HCT116 (cell line): Measurements from ENCODE around the gene BPIFB6. TPM values are rescaled to one million over a fixed set of nuclear protein-coding genes. Genes with fewer than 3 reads are reported as not detected.

Experiments
- ATAC-seq: fragments of 200-7000 bp; cut with Tn5 transposase; 2 replicates; pipeline ENCODE4 v1.9.1; 2020; ENCODE audit warnings: mild to moderate bottlenecking, moderate library complexity
- BruUV-seq: library from RNA; stranded (reverse); fragments of 400-500 nt; replicated peaks from 2 replicates; lab custom pipeline; 2021; lab: Mats Ljungman, UMichigan
- CTCF ChIA-PET: fragments of 300-600 bp; sonication (Branson Sonifier 250); formaldehyde crosslinking; loops from one replicate; lab custom pipeline; 2021; ENCODE audit warnings: antibody characterized with exemption; lab: Charles Lee
- POLR2A ChIA-PET: fragments of 300-600, 350-600 bp; sonication (Branson Sonifier 250); formaldehyde crosslinking; loops from one replicate; lab custom pipeline; 2021; ENCODE audit warnings: antibody characterized with exemption; lab: Charles Lee
- RAD21 ChIA-PET, 2 experiments: fragments of 300-600 bp; sonication (Branson Sonifier 250); formaldehyde crosslinking; loops; one replicate each; lab custom pipeline; 2023; ENCODE audit warnings: low total read pairs in 2 of 2; ENCODE audit not compliant: uncharacterized antibody in 2 of 2, unreplicated experiment in 2 of 2, low non-redundant PET in 1 of 2; lab: Charles Lee
- DNase-seq: peaks from one replicate; pipeline ENCODE4 v3.0.0-alpha.2; 2010; ENCODE audit warnings: low read depth, low spot score
- H2AFZ ChIP-seq: fragments of 200-600 bp; shearing (Covaris generic), sonication (generic); 2 replicates; pipeline ENCODE4 v1.6.1; 2017; ENCODE audit warnings: low read depth, mixed run types, mixed read lengths, antibody characterized with exemption, low read length; ENCODE audit not compliant: poor library complexity, severe bottlenecking
- H3K27ac ChIP-seq: 2 replicates; pipeline ENCODE4 v1.5.1; 2012; ENCODE audit warnings: low read depth, low read length
- H3K27me3 ChIP-seq: fragments of 200-600 bp; sonication (generic); 2 replicates; pipeline ENCODE4 v1.6.1; 2016; ENCODE audit warnings: mixed run types, low read length, mixed read lengths; ENCODE audit not compliant: insufficient read depth
- H3K36me3 ChIP-seq, 2 experiments: fragments of 200-500 bp in 1 of 2; fragments of 200-600 bp in 1 of 2; sonication (Bioruptor generic) in 1 of 2; sonication (generic) in 1 of 2; 2 replicates each; pipeline versions ENCODE4 v1.5.1 to v1.6.1; 2014 to 2016; ENCODE audit warnings: low read length in 2 of 2, inconsistent platforms in 1 of 2, mixed read lengths in 1 of 2, mixed run types in 1 of 2; ENCODE audit not compliant: insufficient read depth in 2 of 2, control insufficient read depth in 1 of 2
- H3K4me1 ChIP-seq, 2 experiments: fragments of 200-600 bp in 1 of 2; sonication (generic) in 1 of 2; 2 replicates each; pipeline versions ENCODE4 v1.5.1 to v1.6.1; 2012 to 2017; ENCODE audit warnings: low read length in 2 of 2, inconsistent platforms in 1 of 2, mild to moderate bottlenecking in 1 of 2, mixed read lengths in 1 of 2, mixed run types in 1 of 2, moderate library complexity in 1 of 2; ENCODE audit not compliant: insufficient read depth in 2 of 2, control insufficient read depth in 1 of 2
- H3K4me2 ChIP-seq: fragments of 200-600 bp; sonication (generic); 2 replicates; pipeline ENCODE4 v1.6.1; 2017; ENCODE audit warnings: mixed run types, low read length, mixed read lengths
- H3K4me3 ChIP-seq, 2 experiments: fragments of 200-600 bp in 1 of 2; sonication (generic) in 1 of 2; replicated peaks in 1 of 2; 2 replicates each; pipeline ENCODE4 v1.5.1; 2011 to 2016; ENCODE audit warnings: low read length in 2 of 2, control low read depth in 1 of 2, low read depth in 1 of 2, mild to moderate bottlenecking in 1 of 2, mixed read lengths in 1 of 2, mixed run types in 1 of 2
- H3K79me2 ChIP-seq: fragments of 200-600 bp; sonication (generic); 2 replicates; pipeline ENCODE4 v1.6.1; 2017; ENCODE audit warnings: mild to moderate bottlenecking, mixed run types, low read length, moderate library complexity, mixed read lengths; ENCODE audit not compliant: insufficient read depth
- H3K9ac ChIP-seq: fragments of 200-600 bp; sonication (generic); 2 replicates; pipeline ENCODE4 v1.6.1; 2016; ENCODE audit warnings: low read length, mixed read lengths
- H3K9me2 ChIP-seq: fragments of 200-600 bp; sonication (generic), shearing (Covaris generic); 2 replicates; pipeline ENCODE4 v1.6.1; 2017; ENCODE audit warnings: mixed run types, mild to moderate bottlenecking, moderate library complexity; ENCODE audit not compliant: insufficient read depth
- H3K9me3 ChIP-seq, 2 experiments: fragments of 200-500 bp in 1 of 2; fragments of 200-600 bp in 1 of 2; sonication (Bioruptor generic) in 1 of 2; sonication (generic) in 1 of 2; 2 replicates each; pipeline ENCODE4 v1.6.1; 2014 to 2017; ENCODE audit warnings: low read length in 2 of 2, mixed read lengths in 2 of 2, inconsistent platforms in 1 of 2, low read depth in 1 of 2, mild to moderate bottlenecking in 1 of 2, mixed run types in 1 of 2, moderate library complexity in 1 of 2; ENCODE audit not compliant: control insufficient read depth in 1 of 2, insufficient read depth in 1 of 2
- H4K20me1 ChIP-seq: fragments of 200-600 bp; sonication (generic), shearing (Covaris generic); 2 replicates; pipeline ENCODE4 v1.6.1; 2017; ENCODE audit warnings: mixed run types, mild to moderate bottlenecking, moderate library complexity; ENCODE audit not compliant: insufficient read depth
- CBX3 ChIP-seq: IDR thresholded peaks from 2 replicates; pipeline ENCODE4 v1.6.1; 2012; ENCODE audit warnings: low read depth
- EGR1 ChIP-seq: IDR thresholded peaks from 2 replicates; pipeline ENCODE4 v1.6.1; 2012; ENCODE audit warnings: low read depth
- ELF1 ChIP-seq: IDR thresholded peaks from 2 replicates; pipeline ENCODE4 v1.6.1; 2012; ENCODE audit warnings: low read depth, borderline replicate concordance
- EZH2 ChIP-seq: fragments of 200-600 bp; sonication (generic); IDR thresholded peaks from 2 replicates; pipeline ENCODE4 v1.6.1; 2017; ENCODE audit warnings: antibody characterized with exemption, mixed run types
- EZH2phosphoT487 ChIP-seq: fragments of 200-600 bp; IDR thresholded peaks from 2 replicates; pipeline ENCODE4 v1.6.1; 2018; ENCODE audit warnings: antibody characterized with exemption, borderline replicate concordance
- FOSL1 ChIP-seq: IDR thresholded peaks from 2 replicates; pipeline ENCODE4 v1.6.1; 2012; ENCODE audit warnings: low read depth
- JUND ChIP-seq: IDR thresholded peaks from 2 replicates; pipeline ENCODE4 v1.6.1; 2012
- POLR2A ChIP-seq: IDR thresholded peaks from 2 replicates; pipeline ENCODE4 v1.7.0; 2011; ENCODE audit warnings: borderline replicate concordance; ENCODE audit not compliant: insufficient read depth, insufficient read length; ENCODE audit errors: extremely low read depth
- POLR2AphosphoS5 ChIP-seq: IDR thresholded peaks from 2 replicates; pipeline ENCODE4 v1.6.1; 2011; ENCODE audit warnings: mild to moderate bottlenecking, low read depth, low read length, moderate library complexity
- RAD21 ChIP-seq: IDR thresholded peaks from 2 replicates; pipeline ENCODE4 v1.6.1; 2012; ENCODE audit warnings: low read depth, mild to moderate bottlenecking
- SIN3A ChIP-seq: IDR thresholded peaks from 2 replicates; pipeline ENCODE4 v1.6.1; 2012; ENCODE audit warnings: low read depth
- SP1 ChIP-seq: IDR thresholded peaks from 2 replicates; pipeline ENCODE4 v1.6.1; 2012; ENCODE audit warnings: low read depth
- TCF7L2 ChIP-seq: IDR thresholded peaks from 2 replicates; pipeline ENCODE4 v1.7.0; 2011; ENCODE audit warnings: borderline replicate concordance, inconsistent platforms; ENCODE audit not compliant: insufficient read depth, insufficient read length; ENCODE audit errors: extremely low read depth
- ZFX ChIP-seq: fragments of 450-650 bp; IDR thresholded peaks from 2 replicates; pipeline ENCODE4 v1.6.1; 2017
- intact Hi-C: fragments of 100-400 bp; cut with micrococcal nuclease; formaldehyde crosslinking; loops from 2 replicates; pipeline ENCODE4 v1.10.0; 2022
- total RNA-seq: library from RNA; stranded (reverse); gene quantifications from one replicate; pipeline ENCODE4 v1.2.1, GENCODE V29; 2021; ENCODE audit not compliant: unreplicated experiment
- TF ChIP-seq, protein P1 (sequence below): IDR thresholded peaks from 2 replicates; pipeline ENCODE4 v1.6.1; 2012; ENCODE audit warnings: low read depth
- TF ChIP-seq, protein P2 (sequence below), 3 experiments: fragments of 200-600 bp in 1 of 3; sonication (generic) in 1 of 3; IDR thresholded peaks in 2 of 3; conservative IDR thresholded peaks in 1 of 3; 2 replicates each; pipeline ENCODE4 v1.5.1; 2012 to 2017; ENCODE audit warnings: low read depth in 2 of 3, low read length in 2 of 3, antibody characterized with exemption in 1 of 3, borderline replicate concordance in 1 of 3, control low read depth in 1 of 3, mild to moderate bottlenecking in 1 of 3, mixed read lengths in 1 of 3, mixed run types in 1 of 3, moderate library complexity in 1 of 3; ENCODE audit not compliant: insufficient read depth in 1 of 3
- TF ChIP-seq, protein P3 (sequence below): IDR thresholded peaks from 2 replicates; pipeline ENCODE4 v1.6.1; 2012
- TF ChIP-seq, protein P4 (sequence below): IDR thresholded peaks from 2 replicates; pipeline ENCODE4 v1.6.1; 2011; ENCODE audit warnings: mild to moderate bottlenecking, low read length, moderate library complexity; ENCODE audit not compliant: insufficient replicate concordance; ENCODE audit errors: extremely low read depth
- TF ChIP-seq, protein P5 (sequence below): IDR thresholded peaks from 2 replicates; pipeline ENCODE4 v1.6.1; 2012

The BPIFB6 gene
- total RNA-seq, 1 experiment from 2014 or later: not detected

DNA sequence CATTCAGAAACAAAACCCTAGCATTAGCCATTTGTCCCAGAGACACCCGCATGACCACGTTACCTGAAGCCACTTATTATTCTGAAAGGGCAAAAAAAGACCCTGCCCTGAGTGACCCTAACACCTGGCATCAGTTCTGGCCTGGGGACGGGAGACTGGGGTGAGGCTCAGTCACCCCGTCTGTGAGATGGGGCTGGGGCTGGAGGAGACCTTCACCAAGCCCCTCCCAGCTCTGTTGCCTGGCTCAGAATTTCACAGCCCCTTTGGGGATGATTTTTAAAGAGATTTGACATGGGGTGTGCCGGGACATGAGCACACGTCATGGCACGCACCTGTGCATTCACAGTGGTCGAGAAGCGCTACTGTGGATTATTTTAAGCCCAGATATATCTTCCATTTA is 1.4 kb upstream of the BPIFB6 start:
- no peaks in the 10 kb centered on the region for H3K9me2 ChIP-seq
- H3K27me3 ChIP-seq: peaks cover 17% of the 10 kb centered on the region; the same call in 1 of the 2 replicates
- no peaks in the 10 kb centered on the region for H4K20me1 ChIP-seq
- H3K9ac ChIP-seq: no peak overlapping the region
- H3K79me2 ChIP-seq: no peaks in the 10 kb centered on the region
- ATAC-seq: no peak
- H3K4me3 ChIP-seq: no peak overlapping the region
- intact Hi-C loops: no loop called here
- no peaks in the 10 kb centered on the region; a peak in 1 of 4 replicates for H3K9me3 ChIP-seq
- POLR2A ChIA-PET: no interaction called here
- no peaks in the 10 kb centered on the region for H3K4me1 ChIP-seq
- H3K27ac ChIP-seq: no peak overlapping the region
- CTCF ChIA-PET: no interaction called here
- no peaks in the 10 kb centered on the region for H3K36me3 ChIP-seq
- no TSS peak for BruUV-seq
- RAD21 ChIA-PET: no interaction called here
- no peak for DNase-seq
- H3K4me2 ChIP-seq: no peak overlapping the region
- H2AFZ ChIP-seq: no peak overlapping the region
- TF ChIP-seq ZFX (no peak), ELF1 (no peak), TCF7L2 (no peak), EZH2phosphoT487 (no peak), SIN3A (no peak), RAD21 (no peak), SP1 (no peak), EZH2 (no peak), POLR2A (no peak), POLR2AphosphoS5 (no peak), FOSL1 (no peak), JUND (no peak), CBX3 (no peak), EGR1 (no peak)
- TF ChIP-seq, protein P1, sequence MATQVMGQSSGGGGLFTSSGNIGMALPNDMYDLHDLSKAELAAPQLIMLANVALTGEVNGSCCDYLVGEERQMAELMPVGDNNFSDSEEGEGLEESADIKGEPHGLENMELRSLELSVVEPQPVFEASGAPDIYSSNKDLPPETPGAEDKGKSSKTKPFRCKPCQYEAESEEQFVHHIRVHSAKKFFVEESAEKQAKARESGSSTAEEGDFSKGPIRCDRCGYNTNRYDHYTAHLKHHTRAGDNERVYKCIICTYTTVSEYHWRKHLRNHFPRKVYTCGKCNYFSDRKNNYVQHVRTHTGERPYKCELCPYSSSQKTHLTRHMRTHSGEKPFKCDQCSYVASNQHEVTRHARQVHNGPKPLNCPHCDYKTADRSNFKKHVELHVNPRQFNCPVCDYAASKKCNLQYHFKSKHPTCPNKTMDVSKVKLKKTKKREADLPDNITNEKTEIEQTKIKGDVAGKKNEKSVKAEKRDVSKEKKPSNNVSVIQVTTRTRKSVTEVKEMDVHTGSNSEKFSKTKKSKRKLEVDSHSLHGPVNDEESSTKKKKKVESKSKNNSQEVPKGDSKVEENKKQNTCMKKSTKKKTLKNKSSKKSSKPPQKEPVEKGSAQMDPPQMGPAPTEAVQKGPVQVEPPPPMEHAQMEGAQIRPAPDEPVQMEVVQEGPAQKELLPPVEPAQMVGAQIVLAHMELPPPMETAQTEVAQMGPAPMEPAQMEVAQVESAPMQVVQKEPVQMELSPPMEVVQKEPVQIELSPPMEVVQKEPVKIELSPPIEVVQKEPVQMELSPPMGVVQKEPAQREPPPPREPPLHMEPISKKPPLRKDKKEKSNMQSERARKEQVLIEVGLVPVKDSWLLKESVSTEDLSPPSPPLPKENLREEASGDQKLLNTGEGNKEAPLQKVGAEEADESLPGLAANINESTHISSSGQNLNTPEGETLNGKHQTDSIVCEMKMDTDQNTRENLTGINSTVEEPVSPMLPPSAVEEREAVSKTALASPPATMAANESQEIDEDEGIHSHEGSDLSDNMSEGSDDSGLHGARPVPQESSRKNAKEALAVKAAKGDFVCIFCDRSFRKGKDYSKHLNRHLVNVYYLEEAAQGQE: no peak
- TF ChIP-seq, protein P2, sequence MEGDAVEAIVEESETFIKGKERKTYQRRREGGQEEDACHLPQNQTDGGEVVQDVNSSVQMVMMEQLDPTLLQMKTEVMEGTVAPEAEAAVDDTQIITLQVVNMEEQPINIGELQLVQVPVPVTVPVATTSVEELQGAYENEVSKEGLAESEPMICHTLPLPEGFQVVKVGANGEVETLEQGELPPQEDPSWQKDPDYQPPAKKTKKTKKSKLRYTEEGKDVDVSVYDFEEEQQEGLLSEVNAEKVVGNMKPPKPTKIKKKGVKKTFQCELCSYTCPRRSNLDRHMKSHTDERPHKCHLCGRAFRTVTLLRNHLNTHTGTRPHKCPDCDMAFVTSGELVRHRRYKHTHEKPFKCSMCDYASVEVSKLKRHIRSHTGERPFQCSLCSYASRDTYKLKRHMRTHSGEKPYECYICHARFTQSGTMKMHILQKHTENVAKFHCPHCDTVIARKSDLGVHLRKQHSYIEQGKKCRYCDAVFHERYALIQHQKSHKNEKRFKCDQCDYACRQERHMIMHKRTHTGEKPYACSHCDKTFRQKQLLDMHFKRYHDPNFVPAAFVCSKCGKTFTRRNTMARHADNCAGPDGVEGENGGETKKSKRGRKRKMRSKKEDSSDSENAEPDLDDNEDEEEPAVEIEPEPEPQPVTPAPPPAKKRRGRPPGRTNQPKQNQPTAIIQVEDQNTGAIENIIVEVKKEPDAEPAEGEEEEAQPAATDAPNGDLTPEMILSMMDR (IDR thresholded peaks at IDR 0.05 in 2 of 3, conservative IDR thresholded peaks at IDR 0.05 in 1 of 3; ENCODE audit: borderline replicate concordance in 1 of 3, insufficient read depth in 1 of 3, low read depth in 2 of 3, low read length in 2 of 3): no peak
- TF ChIP-seq, protein P3, sequence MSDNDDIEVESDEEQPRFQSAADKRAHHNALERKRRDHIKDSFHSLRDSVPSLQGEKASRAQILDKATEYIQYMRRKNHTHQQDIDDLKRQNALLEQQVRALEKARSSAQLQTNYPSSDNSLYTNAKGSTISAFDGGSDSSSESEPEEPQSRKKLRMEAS: no peak
- TF ChIP-seq, protein P4, sequence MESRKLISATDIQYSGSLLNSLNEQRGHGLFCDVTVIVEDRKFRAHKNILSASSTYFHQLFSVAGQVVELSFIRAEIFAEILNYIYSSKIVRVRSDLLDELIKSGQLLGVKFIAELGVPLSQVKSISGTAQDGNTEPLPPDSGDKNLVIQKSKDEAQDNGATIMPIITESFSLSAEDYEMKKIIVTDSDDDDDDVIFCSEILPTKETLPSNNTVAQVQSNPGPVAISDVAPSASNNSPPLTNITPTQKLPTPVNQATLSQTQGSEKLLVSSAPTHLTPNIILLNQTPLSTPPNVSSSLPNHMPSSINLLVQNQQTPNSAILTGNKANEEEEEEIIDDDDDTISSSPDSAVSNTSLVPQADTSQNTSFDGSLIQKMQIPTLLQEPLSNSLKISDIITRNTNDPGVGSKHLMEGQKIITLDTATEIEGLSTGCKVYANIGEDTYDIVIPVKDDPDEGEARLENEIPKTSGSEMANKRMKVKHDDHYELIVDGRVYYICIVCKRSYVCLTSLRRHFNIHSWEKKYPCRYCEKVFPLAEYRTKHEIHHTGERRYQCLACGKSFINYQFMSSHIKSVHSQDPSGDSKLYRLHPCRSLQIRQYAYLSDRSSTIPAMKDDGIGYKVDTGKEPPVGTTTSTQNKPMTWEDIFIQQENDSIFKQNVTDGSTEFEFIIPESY: no peak
- TF ChIP-seq, protein P5, sequence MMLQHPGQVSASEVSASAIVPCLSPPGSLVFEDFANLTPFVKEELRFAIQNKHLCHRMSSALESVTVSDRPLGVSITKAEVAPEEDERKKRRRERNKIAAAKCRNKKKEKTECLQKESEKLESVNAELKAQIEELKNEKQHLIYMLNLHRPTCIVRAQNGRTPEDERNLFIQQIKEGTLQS: no peak
- TF ChIP-seq, all 23 proteins: peak for 0
